Measurements from ENCODE around the gene SLC12A4.

The SLC12A4 gene

DNA sequence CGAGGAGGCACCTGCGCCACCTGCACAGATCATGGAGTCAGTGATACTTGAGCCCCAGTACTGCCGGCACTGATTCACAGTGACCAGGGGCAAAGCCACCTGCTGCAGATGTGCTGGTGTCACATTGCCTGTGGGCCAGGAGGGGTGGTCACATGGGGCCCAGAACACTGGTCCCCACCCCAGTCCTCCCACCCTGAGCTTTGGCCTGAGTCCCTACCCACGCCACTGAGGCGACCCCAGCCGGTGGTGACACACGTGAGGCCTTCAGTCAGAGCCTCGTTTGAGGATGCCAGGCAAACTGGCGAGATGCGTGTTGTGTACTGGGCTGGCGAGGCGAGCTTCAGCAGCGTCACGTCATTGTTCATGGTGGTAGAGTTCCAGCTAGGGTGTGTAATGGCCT lies 38.2 kb downstream of the SLC12A4 start:
- no peaks in the 10 kb centered on the region for H3K36me3 ChIP-seq (ENCODE audit: low read length)
- H3K4me2 ChIP-seq (ENCODE audit: low read depth, low read length, poor library complexity, severe bottlenecking): no peak overlapping the region
- peaks cover 6% of the 10 kb centered on the region for H3K79me2 ChIP-seq (ENCODE audit: insufficient read depth, low read length)

DNA sequence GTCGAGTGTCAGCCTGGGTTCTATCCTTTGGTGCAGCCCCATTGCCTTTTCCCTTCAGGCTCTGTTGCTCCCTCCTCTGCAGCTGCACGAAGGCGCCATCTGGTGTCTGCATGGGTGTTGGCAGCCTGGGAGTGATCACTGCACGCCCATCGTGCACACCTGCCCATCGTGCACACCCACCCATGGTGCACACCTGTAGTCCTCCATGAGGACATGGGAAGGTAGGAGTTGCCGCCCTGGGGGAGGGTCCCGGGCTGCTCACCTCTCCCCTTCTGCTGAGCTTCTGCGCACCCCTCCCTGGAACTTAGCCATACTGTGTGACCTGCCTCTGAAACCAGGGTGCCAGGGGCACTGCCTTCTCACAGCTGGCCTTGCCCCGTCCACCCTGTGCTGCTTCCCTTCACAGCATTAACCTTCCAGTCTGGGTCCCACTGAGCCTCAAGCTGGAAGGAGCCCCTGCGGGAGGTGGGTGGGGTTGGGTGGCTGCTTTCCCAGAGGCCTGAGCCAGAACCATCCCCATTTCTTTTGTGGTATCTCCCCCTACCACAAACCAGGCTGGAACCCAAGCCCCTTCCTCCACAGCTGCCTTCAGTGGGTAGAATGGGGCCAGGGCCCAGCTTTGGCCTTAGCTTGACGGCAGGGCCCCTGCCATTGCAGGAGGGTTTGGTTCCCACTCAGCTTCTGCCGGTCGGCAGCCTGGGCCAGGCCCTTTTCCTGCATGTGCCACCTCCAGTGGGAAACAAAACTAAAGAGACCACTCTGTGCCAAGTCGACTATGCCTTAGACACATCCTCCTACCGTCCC lies 39.7 kb downstream of the SLC12A4 start:
- no peaks in the 10 kb centered on the region for H3K27me3 ChIP-seq (ENCODE audit: low read length)
- H3K36me3 ChIP-seq (ENCODE audit: low read length): no peaks in the 10 kb centered on the region
- no peak for TF ChIP-seq EZH2phosphoT487 (conservative IDR thresholded peaks at IDR 0.05; ENCODE audit: low read length)
- TF ChIP-seq, protein P1, sequence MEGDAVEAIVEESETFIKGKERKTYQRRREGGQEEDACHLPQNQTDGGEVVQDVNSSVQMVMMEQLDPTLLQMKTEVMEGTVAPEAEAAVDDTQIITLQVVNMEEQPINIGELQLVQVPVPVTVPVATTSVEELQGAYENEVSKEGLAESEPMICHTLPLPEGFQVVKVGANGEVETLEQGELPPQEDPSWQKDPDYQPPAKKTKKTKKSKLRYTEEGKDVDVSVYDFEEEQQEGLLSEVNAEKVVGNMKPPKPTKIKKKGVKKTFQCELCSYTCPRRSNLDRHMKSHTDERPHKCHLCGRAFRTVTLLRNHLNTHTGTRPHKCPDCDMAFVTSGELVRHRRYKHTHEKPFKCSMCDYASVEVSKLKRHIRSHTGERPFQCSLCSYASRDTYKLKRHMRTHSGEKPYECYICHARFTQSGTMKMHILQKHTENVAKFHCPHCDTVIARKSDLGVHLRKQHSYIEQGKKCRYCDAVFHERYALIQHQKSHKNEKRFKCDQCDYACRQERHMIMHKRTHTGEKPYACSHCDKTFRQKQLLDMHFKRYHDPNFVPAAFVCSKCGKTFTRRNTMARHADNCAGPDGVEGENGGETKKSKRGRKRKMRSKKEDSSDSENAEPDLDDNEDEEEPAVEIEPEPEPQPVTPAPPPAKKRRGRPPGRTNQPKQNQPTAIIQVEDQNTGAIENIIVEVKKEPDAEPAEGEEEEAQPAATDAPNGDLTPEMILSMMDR (IDR thresholded peaks at IDR 0.05; ENCODE audit: insufficient read depth, low read length, poor library complexity, severe bottlenecking): peak; percentile 95
- H3K27ac ChIP-seq (ENCODE audit: low read depth, low read length): no peak overlapping the region
- H3K9ac ChIP-seq (ENCODE audit: low read length): no peak overlapping the region
- no peak overlapping the region for H2AFZ ChIP-seq (ENCODE audit: low read depth, low read length, severe bottlenecking)
- no peak overlapping the region for H3K4me3 ChIP-seq (ENCODE audit: insufficient read depth, low read length, poor library complexity, severe bottlenecking)
- H3K9me2 ChIP-seq (replicated peaks; ENCODE audit: insufficient read depth, low read length): no peaks in the 10 kb centered on the region
- no peaks in the 10 kb centered on the region for H3F3A ChIP-seq (ENCODE audit: insufficient read depth)
- no peaks in the 10 kb centered on the region for H3K9me3 ChIP-seq (ENCODE audit: insufficient read depth, low read length)
- no peak overlapping the region for H3K4me2 ChIP-seq (ENCODE audit: low read depth, low read length, poor library complexity, severe bottlenecking)
- H4K20me1 ChIP-seq (ENCODE audit: low read depth, low read length): no peaks in the 10 kb centered on the region; the same call in 1 of the 2 replicates
- no peaks in the 10 kb centered on the region for H3K79me2 ChIP-seq (ENCODE audit: insufficient read depth, low read length)

More for the DNA sequence above, 38.2 kb downstream of the SLC12A4 start:
- no peaks in the 10 kb centered on the region; the same call in 1 of the 2 replicates for H4K20me1 ChIP-seq (ENCODE audit: low read depth, low read length)
- no peaks in the 10 kb centered on the region for H3F3A ChIP-seq (ENCODE audit: insufficient read depth)
- H2AFZ ChIP-seq (ENCODE audit: low read depth, low read length, severe bottlenecking): no peak overlapping the region
- TF ChIP-seq EZH2phosphoT487 (conservative IDR thresholded peaks at IDR 0.05; ENCODE audit: low read length): no peak
- TF ChIP-seq, protein P1 (IDR thresholded peaks at IDR 0.05; ENCODE audit: insufficient read depth, low read length, poor library complexity, severe bottlenecking): no peak
- H3K27ac ChIP-seq (ENCODE audit: low read depth, low read length): no peak overlapping the region
- H3K4me3 ChIP-seq (ENCODE audit: insufficient read depth, low read length, poor library complexity, severe bottlenecking): no peak overlapping the region
- H3K9ac ChIP-seq (ENCODE audit: low read length): no peak overlapping the region
- no peaks in the 10 kb centered on the region for H3K27me3 ChIP-seq (ENCODE audit: low read length)
- no peaks in the 10 kb centered on the region for H3K9me3 ChIP-seq (ENCODE audit: insufficient read depth, low read length)
- no peaks in the 10 kb centered on the region for H3K9me2 ChIP-seq (replicated peaks; ENCODE audit: insufficient read depth, low read length)

DNA sequence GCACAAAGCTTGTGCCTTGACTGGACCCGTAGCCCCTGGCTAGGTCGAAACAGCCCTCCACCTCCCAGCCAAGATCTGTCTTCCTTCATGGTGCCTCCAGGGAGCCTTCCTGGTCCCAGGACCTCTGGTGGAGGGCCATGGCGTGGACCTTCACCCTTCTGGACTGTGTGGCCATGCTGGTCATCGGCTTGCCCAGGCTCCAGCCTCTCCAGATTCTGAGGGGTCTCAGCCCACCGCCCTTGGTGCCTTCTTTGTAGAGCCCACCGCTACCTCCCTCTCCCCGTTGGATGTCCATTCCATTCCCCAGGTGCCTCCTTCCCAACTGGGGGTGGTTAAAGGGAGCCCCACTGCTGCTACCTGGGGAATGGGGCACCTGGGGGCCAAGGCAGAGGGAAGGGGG lies 40.3 kb downstream of the SLC12A4 start:
- Histone ChIP-seq H3K9me3 (ENCODE audit: insufficient read depth, low read length) (no peaks in the 10 kb centered on the region), H3K4me2 (ENCODE audit: low read depth, low read length, poor library complexity, severe bottlenecking) (no peak overlapping the region), H3K4me3 (ENCODE audit: insufficient read depth, low read length, poor library complexity, severe bottlenecking) (no peak overlapping the region), H3K36me3 (ENCODE audit: low read length) (no peaks in the 10 kb centered on the region), H3K27me3 (ENCODE audit: low read length) (no peaks in the 10 kb centered on the region), H4K20me1 (ENCODE audit: low read depth, low read length) (no peaks in the 10 kb centered on the region; the same call in 1 of the 2 replicates), H3K9me2 (replicated peaks; ENCODE audit: insufficient read depth, low read length) (no peaks in the 10 kb centered on the region), H2AFZ (ENCODE audit: low read depth, low read length, severe bottlenecking) (no peak overlapping the region), H3K79me2 (ENCODE audit: insufficient read depth, low read length) (no peaks in the 10 kb centered on the region), H3F3A (ENCODE audit: insufficient read depth) (no peaks in the 10 kb centered on the region), H3K9ac (ENCODE audit: low read length) (no peak overlapping the region), H3K27ac (ENCODE audit: low read depth, low read length) (no peak overlapping the region)
- no peak for TF ChIP-seq EZH2phosphoT487 (conservative IDR thresholded peaks at IDR 0.05; ENCODE audit: low read length)
- TF ChIP-seq, protein P1 (IDR thresholded peaks at IDR 0.05; ENCODE audit: insufficient read depth, low read length, poor library complexity, severe bottlenecking): no peak

Data from SU-DHL-6 (cell line).